Measurements from ENCODE around the gene MPG.

MPG gene

GRCh38 chr16:83781-84615 is 6.0 kb downstream of the MPG start:
- no peak for DNase-seq (ENCODE audit: low spot score)

GRCh38 chr16:84718-85406 is 6.8 kb downstream of the MPG start:
- peak; percentile 35 for DNase-seq (ENCODE audit: low spot score)

GRCh38 chr16:85407-85782 is 7.4 kb downstream of the MPG start:
- no peak for DNase-seq (ENCODE audit: low spot score)

- no peak for DNase-seq (ENCODE audit: low spot score)
These were observed 7.8 kb downstream of the MPG start for GRCh38 chr16:85865-86264.

GRCh38 chr16:86483-86952 is 8.5 kb downstream of the MPG start:
- DNase-seq (ENCODE audit: low spot score): no peak

- DNase-seq (ENCODE audit: low spot score): no peak
These were observed 10.6 kb downstream of the MPG start for GRCh38 chr16:88613-89012.

- DNase-seq (ENCODE audit: low spot score): no peak
These were observed 11.6 kb downstream of the MPG start for GRCh38 chr16:89391-90302.

- DNase-seq (ENCODE audit: low spot score): no peak
These were observed 13.5 kb downstream of the MPG start for GRCh38 chr16:91484-91883.

GRCh38 chr16:92431-93339 is 14.7 kb downstream of the MPG start:
- no peak for DNase-seq (ENCODE audit: low spot score)

- DNase-seq (ENCODE audit: low spot score): no peak
These were observed 16.9 kb downstream of the MPG start for GRCh38 chr16:94918-95265.

GRCh38 chr16:96935-97381 is 18.9 kb downstream of the MPG start:
- peak; percentile 90 for DNase-seq (ENCODE audit: low spot score)

- no peak for DNase-seq (ENCODE audit: low spot score)
These were observed 19.8 kb downstream of the MPG start for GRCh38 chr16:97822-98221.

- no peak for DNase-seq (ENCODE audit: low spot score)
These were observed 23.0 kb downstream of the MPG start for GRCh38 chr16:100989-101388.

GRCh38 chr16:101586-101985 is 23.6 kb downstream of the MPG start:
- no peak for DNase-seq (ENCODE audit: low spot score)

GRCh38 chr16:102060-102855 is 24.2 kb downstream of the MPG start:
- DNase-seq (ENCODE audit: low spot score): no peak

- DNase-seq (ENCODE audit: low spot score): no peak
These were observed 26.3 kb downstream of the MPG start for GRCh38 chr16:104355-104754.

- no peak for DNase-seq (ENCODE audit: low spot score)
These were observed 26.9 kb downstream of the MPG start for GRCh38 chr16:104928-105327.

- no peak for DNase-seq (ENCODE audit: low spot score)
These were observed 27.5 kb downstream of the MPG start for GRCh38 chr16:105521-105920.

- DNase-seq (ENCODE audit: low spot score): peak; percentile 74
These were observed 28.7 kb downstream of the MPG start for GRCh38 chr16:106623-107324.

Measured in CD4-positive, alpha-beta T cell treated with Interleukin-2 at 100 ng/mL for 4 hours (primary cell).